OCI-LY7 (cell line): ENCODE results near the gene DNAJB12. TPM values are rescaled to one million over a fixed set of nuclear protein-coding genes. Genes with fewer than 3 reads are reported as not detected.
"Not testable (repeated sequence)": the region's sequence is repeated elsewhere in the genome, so short reads cannot be mapped to it uniquely, and the experiment has no call there.

Experiments
- BruUV-seq: library from RNA; stranded (reverse); fragments of 400-500 nt; replicated peaks from 2 replicates; lab custom pipeline; 2021; lab: Mats Ljungman, UMichigan
- CTCF ChIA-PET: fragments of 300-600 bp; sonication (Branson Sonifier 250); formaldehyde crosslinking; loops from one replicate; lab custom pipeline; 2022; ENCODE audit warnings: antibody characterized with exemption; ENCODE audit not compliant: unreplicated experiment; lab: Charles Lee
- POLR2A ChIA-PET: fragments of 300-600 bp; sonication (Branson Sonifier 250); formaldehyde crosslinking; loops from one replicate; lab custom pipeline; 2022; ENCODE audit warnings: antibody characterized with exemption; lab: Charles Lee
- DNase-seq: peaks from one replicate; pipeline ENCODE4 v3.0.0-alpha.2; 2015; ENCODE audit warnings: low spot score
- H2AFZ ChIP-seq: fragments of 200-600 bp; sonication (generic), shearing (Covaris generic); 2 replicates; pipeline ENCODE4 v1.6.1; 2014; ENCODE audit warnings: mild to moderate bottlenecking, antibody characterized with exemption, low read length, moderate library complexity
- H3K27ac ChIP-seq: fragments of 200-600 bp; sonication (generic); 2 replicates; pipeline ENCODE4 v1.5.1; 2014; ENCODE audit warnings: mixed run types, low read depth, mild to moderate bottlenecking, moderate library complexity, low read length, inconsistent platforms; ENCODE audit not compliant: poor library complexity, severe bottlenecking
- H3K36me3 ChIP-seq: fragments of 200-600 bp; sonication (generic); 2 replicates; pipeline ENCODE4 v1.6.1; 2014; ENCODE audit warnings: mild to moderate bottlenecking, antibody characterized with exemption, low read length, moderate library complexity, mixed read lengths; ENCODE audit not compliant: insufficient read depth
- H3K4me1 ChIP-seq: fragments of 200-600 bp; sonication (generic); 2 replicates; pipeline ENCODE4 v1.5.1; 2014; ENCODE audit warnings: mild to moderate bottlenecking, low read length; ENCODE audit not compliant: insufficient read depth, poor library complexity, severe bottlenecking
- H3K4me2 ChIP-seq: fragments of 200-600 bp; sonication (generic); 2 replicates; pipeline ENCODE4 v1.6.1; 2014; ENCODE audit warnings: mild to moderate bottlenecking, low read length
- H3K4me3 ChIP-seq: fragments of 200-600 bp; sonication (generic); 2 replicates; pipeline ENCODE4 v1.5.1; 2014; ENCODE audit warnings: mild to moderate bottlenecking, low read depth, low read length; ENCODE audit not compliant: poor library complexity, severe bottlenecking
- H3K79me2 ChIP-seq: fragments of 200-600 bp; sonication (generic); 2 replicates; pipeline ENCODE4 v1.6.1; 2016; ENCODE audit warnings: low read depth, mild to moderate bottlenecking, low read length, moderate library complexity, mixed read lengths; ENCODE audit not compliant: insufficient read depth
- H3K9me2 ChIP-seq: fragments of 200-600 bp; sonication (generic); 2 replicates; pipeline ENCODE4 v1.6.1; 2016; ENCODE audit warnings: mild to moderate bottlenecking, low read length, mixed read lengths; ENCODE audit not compliant: insufficient read depth
- H3K9me3 ChIP-seq: fragments of 200-600 bp; sonication (generic); 2 replicates; pipeline ENCODE4 v1.6.1; 2014; ENCODE audit warnings: mild to moderate bottlenecking, mixed run types, low read length, mixed read lengths
- H4K20me1 ChIP-seq: fragments of 200-600 bp; sonication (generic); 2 replicates; pipeline ENCODE4 v1.6.1; 2014; ENCODE audit warnings: mild to moderate bottlenecking, antibody characterized with exemption, low read length, moderate library complexity, mixed read lengths; ENCODE audit not compliant: insufficient read depth
- CTCF ChIP-seq: fragments of 200-600 bp; sonication (generic); conservative IDR thresholded peaks from 2 replicates; pipeline ENCODE4 v1.5.1; 2014; ENCODE audit warnings: mild to moderate bottlenecking, antibody characterized with exemption, low read length, moderate library complexity, mixed read lengths
- EZH2phosphoT487 ChIP-seq: fragments of 200-600 bp; sonication (generic); IDR thresholded peaks from 2 replicates; pipeline ENCODE4 v1.6.1; 2018; ENCODE audit warnings: low read depth, borderline replicate concordance, mild to moderate bottlenecking, mixed run types, antibody characterized with exemption, low read length, moderate library complexity, mixed read lengths
- intact Hi-C: fragments of 100-400 bp; cut with micrococcal nuclease; formaldehyde crosslinking; loops from one replicate; pipeline ENCODE4 v1.10.0; 2022; ENCODE audit not compliant: unreplicated experiment
- total RNA-seq, 2 experiments: library from RNA; depleted of rRNA in 1 of 2; stranded (reverse); fragments of >200 nt in 1 of 2; shearing (Covaris generic) in 1 of 2; gene quantifications; 2 replicates each; pipeline ENCODE4 v1.2.3, GENCODE V29; 2014 to 2022

Gene DNAJB12
- total RNA-seq, 2 experiments from 2014 or later = 27.4 to 28.3 TPM

GRCh38 chr10:72309290-72310240, 45.2 kb downstream of the DNAJB12 start:
- Histone ChIP-seq H2AFZ (0 out of 2 replicates have a peak overlapping the region, but pooled peaks have one; percentile 39), H3K9me3 (no peaks in the 10 kb centered on the region), H3K4me2 (no peak overlapping the region), H3K9me2 (no peaks in the 10 kb centered on the region), H3K4me1 (peaks cover 27% of the 10 kb centered on the region), H3K79me2 (no peaks in the 10 kb centered on the region), H3K27ac (no peak overlapping the region), H4K20me1 (no peaks in the 10 kb centered on the region), H3K4me3 (no peak overlapping the region), H3K36me3 (no peaks in the 10 kb centered on the region)
- DNase-seq = no peak
- TF ChIP-seq EZH2phosphoT487 = no peak
- TF ChIP-seq CTCF = no peak
- ChIA-PET CTCF (interaction anchor here (0.6 to 1.0 kb wide), 2 partner anchors 11 to 13 kb away, joined by 3 to 4 read pairs; no protein-coding TSS in a partner anchor), POLR2A (interaction anchor here (0.6 to 2.1 kb wide), 3 partner anchors 10 to 32 kb away, joined by 4 to 12 read pairs (median 4); no protein-coding TSS in a partner anchor)
- BruUV-seq = no TSS peak
- intact Hi-C loops = loop anchor here (10.0 kb wide), 1 partner anchor 455 kb away; the partner anchor contains the start of gene PSAP

GRCh38 chr10:72308320-72308987, 46.3 kb downstream of the DNAJB12 start:
- no peak overlapping the region for H3K4me2 ChIP-seq
- DNase-seq = no peak
- CTCF ChIA-PET = interaction anchor here (0.6 to 1.0 kb wide), 2 partner anchors 12 to 14 kb away, joined by 3 to 4 read pairs; no protein-coding TSS in a partner anchor
- no peak for TF ChIP-seq EZH2phosphoT487
- TF ChIP-seq CTCF = no peak
- no peaks in the 10 kb centered on the region for H3K79me2 ChIP-seq
- no peaks in the 10 kb centered on the region for H3K9me2 ChIP-seq
- no peaks in the 10 kb centered on the region for H3K9me3 ChIP-seq
- H4K20me1 ChIP-seq = no peaks in the 10 kb centered on the region
- intact Hi-C loops = no loop called here
- H3K27ac ChIP-seq = no peak overlapping the region
- peak overlapping the region; percentile 67; the same call in 1 of the 2 replicates for H2AFZ ChIP-seq
- BruUV-seq = no TSS peak
- POLR2A ChIA-PET = interaction anchor here (0.6 to 2.1 kb wide), 3 partner anchors 11 to 31 kb away, joined by 4 to 12 read pairs (median 4); no protein-coding TSS in a partner anchor
- H3K4me3 ChIP-seq = no peak overlapping the region
- no peaks in the 10 kb centered on the region for H3K36me3 ChIP-seq
- peaks cover 27% of the 10 kb centered on the region for H3K4me1 ChIP-seq

- H3K27ac ChIP-seq, H3K4me2 ChIP-seq, DNase-seq, CTCF ChIA-PET, H3K36me3 ChIP-seq, H3K9me3 ChIP-seq, H3K79me2 ChIP-seq, intact Hi-C loops, H3K4me3 ChIP-seq, H3K9me2 ChIP-seq, H4K20me1 ChIP-seq, BruUV-seq: not testable (repeated sequence)
- peaks cover 27% of the 10 kb centered on the region for H3K4me1 ChIP-seq
- POLR2A ChIA-PET = interaction anchor here (0.6 to 2.1 kb wide), 3 partner anchors 10 to 47 kb away, joined by 3 to 12 read pairs (median 5); no protein-coding TSS in a partner anchor
- H2AFZ ChIP-seq = peak overlapping the region; percentile 67; the same call in 1 of the 2 replicates
Measured at GRCh38 chr10:72307711-72308110, 47.0 kb downstream of the DNAJB12 start.
